Parathyroid adenoma (tissue), 2 donors: ENCODE results near the gene LMX1B.

ENCODE experiments used
- H2AFZ ChIP-seq: fragments of 300-600 bp; sonication (generic); one replicate; pipeline ENCODE4 v1.7.0; 2017; ENCODE audit warnings: antibody characterized with exemption, mild to moderate bottlenecking
- H3K27ac ChIP-seq: fragments of 300-600 bp; sonication (generic); one replicate; pipeline ENCODE4 v1.7.0; 2017
- H3K27me3 ChIP-seq: fragments of 300-600 bp; sonication (generic); one replicate; pipeline ENCODE4 v1.7.0; 2017; ENCODE audit warnings: low read length; ENCODE audit not compliant: control insufficient read depth, insufficient read depth
- H3K36me3 ChIP-seq: fragments of 300-600 bp; sonication (generic); one replicate; pipeline ENCODE4 v1.7.0; 2017; ENCODE audit warnings: low read length; ENCODE audit not compliant: control insufficient read depth, insufficient read depth
- H3K4me1 ChIP-seq: fragments of 300-600 bp; sonication (generic); one replicate; pipeline ENCODE4 v1.7.0; 2017; ENCODE audit warnings: control low read depth
- H3K4me2 ChIP-seq: fragments of 300-600 bp; sonication (generic); one replicate; pipeline ENCODE4 v1.7.0; 2017; ENCODE audit warnings: low read length
- H3K4me3 ChIP-seq: fragments of 300-600 bp; sonication (generic); one replicate; pipeline ENCODE4 v1.7.0; 2017; ENCODE audit warnings: low read depth, low read length
- H3K79me2 ChIP-seq: fragments of 300-600 bp; sonication (generic); one replicate; pipeline ENCODE4 v1.7.0; 2017; ENCODE audit warnings: control low read depth
- H3K9ac ChIP-seq: fragments of 300-600 bp; sonication (generic); one replicate; pipeline ENCODE4 v1.7.0; 2017; ENCODE audit warnings: mild to moderate bottlenecking
- H3K9me3 ChIP-seq: fragments of 300-600 bp; sonication (generic); one replicate; pipeline ENCODE4 v1.7.0; 2017; ENCODE audit warnings: low read length; ENCODE audit not compliant: control insufficient read depth
- TF ChIP-seq, protein P1 (sequence below): fragments of 300-600 bp; sonication (generic); IDR thresholded peaks from one replicate; pipeline ENCODE4 v1.7.0; 2017; ENCODE audit warnings: antibody characterized with exemption, mild to moderate bottlenecking
- donor health status: primary hyperparathyroidism.

Gene LMX1B

DNA sequence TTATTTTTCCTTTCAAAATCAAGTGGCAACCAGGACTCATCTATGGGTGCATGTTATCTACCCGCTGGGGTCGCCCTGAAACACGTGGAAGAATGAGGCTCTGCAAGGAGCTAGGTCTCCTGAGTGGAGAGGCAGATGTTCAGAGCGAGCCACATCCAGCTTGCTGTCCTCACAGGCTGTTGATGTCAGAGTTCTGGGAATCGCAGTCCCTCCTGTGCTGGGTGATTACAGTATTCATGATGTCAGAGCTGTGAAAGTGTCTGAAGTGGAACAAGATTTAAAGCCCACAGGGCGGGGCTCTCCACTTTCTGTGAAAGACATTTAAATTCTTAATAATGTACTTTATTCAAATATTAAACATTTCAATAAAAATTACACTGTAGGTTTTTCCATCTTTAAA lies 24.4 kb upstream of the LMX1B start:
- no peaks in the 10 kb centered on the region for H3K79me2 ChIP-seq
- H3K27ac ChIP-seq: no peak overlapping the region
- H3K36me3 ChIP-seq: no peaks in the 10 kb centered on the region
- no peak overlapping the region for H3K4me2 ChIP-seq
- H3K4me3 ChIP-seq: no peak overlapping the region
- no peaks in the 10 kb centered on the region for H3K9me3 ChIP-seq
- H2AFZ ChIP-seq: no peak overlapping the region
- no peak overlapping the region for H3K9ac ChIP-seq
- H3K27me3 ChIP-seq: no peaks in the 10 kb centered on the region
- TF ChIP-seq, protein P1, sequence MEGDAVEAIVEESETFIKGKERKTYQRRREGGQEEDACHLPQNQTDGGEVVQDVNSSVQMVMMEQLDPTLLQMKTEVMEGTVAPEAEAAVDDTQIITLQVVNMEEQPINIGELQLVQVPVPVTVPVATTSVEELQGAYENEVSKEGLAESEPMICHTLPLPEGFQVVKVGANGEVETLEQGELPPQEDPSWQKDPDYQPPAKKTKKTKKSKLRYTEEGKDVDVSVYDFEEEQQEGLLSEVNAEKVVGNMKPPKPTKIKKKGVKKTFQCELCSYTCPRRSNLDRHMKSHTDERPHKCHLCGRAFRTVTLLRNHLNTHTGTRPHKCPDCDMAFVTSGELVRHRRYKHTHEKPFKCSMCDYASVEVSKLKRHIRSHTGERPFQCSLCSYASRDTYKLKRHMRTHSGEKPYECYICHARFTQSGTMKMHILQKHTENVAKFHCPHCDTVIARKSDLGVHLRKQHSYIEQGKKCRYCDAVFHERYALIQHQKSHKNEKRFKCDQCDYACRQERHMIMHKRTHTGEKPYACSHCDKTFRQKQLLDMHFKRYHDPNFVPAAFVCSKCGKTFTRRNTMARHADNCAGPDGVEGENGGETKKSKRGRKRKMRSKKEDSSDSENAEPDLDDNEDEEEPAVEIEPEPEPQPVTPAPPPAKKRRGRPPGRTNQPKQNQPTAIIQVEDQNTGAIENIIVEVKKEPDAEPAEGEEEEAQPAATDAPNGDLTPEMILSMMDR: no peak
- no peaks in the 10 kb centered on the region for H3K4me1 ChIP-seq

DNA sequence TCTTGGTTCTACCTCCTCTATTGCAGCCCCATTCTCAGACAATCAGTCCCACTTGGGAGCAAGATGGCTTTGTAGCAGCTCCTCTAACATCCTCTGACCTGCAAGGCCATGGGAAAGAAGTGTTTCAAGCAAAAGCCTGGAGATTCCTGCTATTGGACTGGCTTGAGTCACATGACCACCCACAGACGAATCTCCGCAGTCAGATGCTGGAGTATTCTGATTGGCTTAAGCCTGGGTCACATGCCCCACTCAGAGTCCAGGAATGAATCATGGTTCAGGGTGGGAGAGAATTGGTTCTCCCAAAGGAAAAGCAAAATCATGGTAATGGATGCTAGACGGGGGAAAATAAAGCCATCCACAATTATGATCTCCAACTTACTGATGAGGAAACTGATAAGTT lies 22.6 kb upstream of the LMX1B start:
- Histone ChIP-seq H3K36me3 (no peaks in the 10 kb centered on the region), H3K79me2 (no peaks in the 10 kb centered on the region), H3K4me1 (no peaks in the 10 kb centered on the region), H3K27ac (no peak overlapping the region), H3K9me3 (no peaks in the 10 kb centered on the region), H3K4me2 (no peak overlapping the region), H2AFZ (no peak overlapping the region), H3K27me3 (no peaks in the 10 kb centered on the region), H3K4me3 (no peak overlapping the region), H3K9ac (no peak overlapping the region)
- TF ChIP-seq, protein P1: no peak

GRCh38 chr9:126591922-126592321 lies 21.8 kb upstream of the LMX1B start:
- H3K36me3 ChIP-seq: no peaks in the 10 kb centered on the region
- H3K27ac ChIP-seq: no peak overlapping the region
- H3K4me3 ChIP-seq: no peak overlapping the region
- H3K4me2 ChIP-seq: peak overlapping the region; percentile 52
- H2AFZ ChIP-seq: no peak overlapping the region
- no peaks in the 10 kb centered on the region for H3K79me2 ChIP-seq
- H3K27me3 ChIP-seq: no peaks in the 10 kb centered on the region
- H3K4me1 ChIP-seq: no peaks in the 10 kb centered on the region
- H3K9me3 ChIP-seq: no peaks in the 10 kb centered on the region
- TF ChIP-seq, protein P1: no peak
- no peak overlapping the region for H3K9ac ChIP-seq

DNA sequence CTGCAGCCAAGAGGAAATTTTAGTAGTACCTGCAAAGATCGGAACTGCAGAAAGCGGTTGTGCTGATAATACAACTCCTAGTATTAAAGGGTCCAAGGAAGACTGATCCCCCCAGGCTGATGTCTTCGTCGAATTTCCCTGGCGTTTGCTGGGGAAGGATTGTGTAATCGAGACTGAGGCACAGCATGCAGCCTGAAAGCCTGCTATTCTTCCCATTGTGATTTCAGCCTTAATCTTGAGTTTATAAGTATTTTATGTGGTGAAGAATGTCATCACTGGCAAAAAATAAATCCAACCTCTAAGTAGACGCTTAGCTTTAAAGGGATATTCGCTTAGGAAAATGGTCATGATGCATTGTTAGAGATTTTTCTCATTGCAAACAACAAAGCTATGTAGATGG lies 21.3 kb upstream of the LMX1B start:
- H3K9ac ChIP-seq: no peak overlapping the region
- no peaks in the 10 kb centered on the region for H3K36me3 ChIP-seq
- H3K27ac ChIP-seq: no peak overlapping the region
- H3K9me3 ChIP-seq: no peaks in the 10 kb centered on the region
- no peaks in the 10 kb centered on the region for H3K4me1 ChIP-seq
- no peak overlapping the region for H2AFZ ChIP-seq
- no peaks in the 10 kb centered on the region for H3K27me3 ChIP-seq
- no peak overlapping the region for H3K4me3 ChIP-seq
- TF ChIP-seq, protein P1: no peak
- no peaks in the 10 kb centered on the region for H3K79me2 ChIP-seq
- H3K4me2 ChIP-seq: peak overlapping the region; percentile 52

GRCh38 chr9:126595982-126596381 lies 17.7 kb upstream of the LMX1B start:
- no peak overlapping the region for H3K27ac ChIP-seq
- no peaks in the 10 kb centered on the region for H3K9me3 ChIP-seq
- H3K79me2 ChIP-seq: no peaks in the 10 kb centered on the region
- TF ChIP-seq, protein P1: no peak
- no peaks in the 10 kb centered on the region for H3K4me1 ChIP-seq
- H3K9ac ChIP-seq: no peak overlapping the region
- no peaks in the 10 kb centered on the region for H3K36me3 ChIP-seq
- no peak overlapping the region for H3K4me2 ChIP-seq
- no peak overlapping the region for H3K4me3 ChIP-seq
- H3K27me3 ChIP-seq: no peaks in the 10 kb centered on the region
- no peak overlapping the region for H2AFZ ChIP-seq
